GM08714 (cell line): Measurements from ENCODE around the gene GTF2A2.
"Not testable (repeated sequence)": the region's sequence is repeated elsewhere in the genome, so short reads cannot be mapped to it uniquely, and the experiment has no call there.

Source experiments
- H3K4me3 ChIP-seq: fragments of 200-500 bp; sonication (Bioruptor generic); 2 replicates; pipeline ENCODE4 v1.5.1; 2014; ENCODE audit warnings: mild to moderate bottlenecking, low read length, inconsistent platforms
- ZNF274 ChIP-seq: IDR thresholded peaks from 2 replicates; pipeline ENCODE4 v1.6.1; 2012; ENCODE audit warnings: mild to moderate bottlenecking, low read depth, low read length

Gene GTF2A2, protein sequence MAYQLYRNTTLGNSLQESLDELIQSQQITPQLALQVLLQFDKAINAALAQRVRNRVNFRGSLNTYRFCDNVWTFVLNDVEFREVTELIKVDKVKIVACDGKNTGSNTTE

DNA sequence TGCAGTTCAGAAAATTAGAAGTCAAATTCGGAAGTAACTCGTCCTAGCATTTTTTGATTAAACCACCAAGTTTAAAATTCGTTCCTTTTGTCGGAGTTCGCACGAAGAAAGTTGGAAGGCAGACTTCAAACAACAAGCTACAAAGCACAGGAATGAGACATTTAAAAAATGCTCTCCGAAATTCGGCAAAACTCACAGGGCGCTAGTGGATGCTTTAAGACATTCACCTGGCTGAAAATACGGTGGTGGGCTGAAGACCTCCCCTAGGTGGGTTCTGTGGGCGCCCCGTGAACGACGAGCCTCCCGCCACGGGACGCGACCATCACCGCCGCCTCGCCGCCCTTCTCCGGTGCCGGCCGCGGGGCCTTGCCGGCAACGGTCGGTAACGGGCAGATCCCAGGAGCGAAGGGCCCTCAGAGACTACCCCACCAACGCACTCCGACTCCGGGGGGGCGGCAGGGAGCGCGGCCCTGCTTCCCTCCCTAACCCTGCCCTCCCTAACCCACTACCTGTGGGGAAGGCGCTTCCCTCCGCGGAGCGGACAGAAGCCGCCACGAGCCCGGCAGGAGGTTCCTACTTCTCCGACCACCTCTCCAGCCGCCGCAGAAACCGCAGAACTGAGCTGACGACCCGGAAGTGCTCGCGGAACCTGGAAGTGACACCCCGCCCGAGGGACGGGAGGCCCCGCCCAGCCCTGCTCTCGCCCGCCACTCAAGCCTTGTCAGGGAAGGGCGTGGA, at the start of gene GTF2A2:
GTF2A2 (minus strand) TSS at position 619 of the 738 bp plus-strand sequence. CDS start 5,238 bp downstream, outside the sequence.
- TF ChIP-seq ZNF274: no peak
- peak within 1 kb of the TSS; percentile 92 for H3K4me3 ChIP-seq

DNA sequence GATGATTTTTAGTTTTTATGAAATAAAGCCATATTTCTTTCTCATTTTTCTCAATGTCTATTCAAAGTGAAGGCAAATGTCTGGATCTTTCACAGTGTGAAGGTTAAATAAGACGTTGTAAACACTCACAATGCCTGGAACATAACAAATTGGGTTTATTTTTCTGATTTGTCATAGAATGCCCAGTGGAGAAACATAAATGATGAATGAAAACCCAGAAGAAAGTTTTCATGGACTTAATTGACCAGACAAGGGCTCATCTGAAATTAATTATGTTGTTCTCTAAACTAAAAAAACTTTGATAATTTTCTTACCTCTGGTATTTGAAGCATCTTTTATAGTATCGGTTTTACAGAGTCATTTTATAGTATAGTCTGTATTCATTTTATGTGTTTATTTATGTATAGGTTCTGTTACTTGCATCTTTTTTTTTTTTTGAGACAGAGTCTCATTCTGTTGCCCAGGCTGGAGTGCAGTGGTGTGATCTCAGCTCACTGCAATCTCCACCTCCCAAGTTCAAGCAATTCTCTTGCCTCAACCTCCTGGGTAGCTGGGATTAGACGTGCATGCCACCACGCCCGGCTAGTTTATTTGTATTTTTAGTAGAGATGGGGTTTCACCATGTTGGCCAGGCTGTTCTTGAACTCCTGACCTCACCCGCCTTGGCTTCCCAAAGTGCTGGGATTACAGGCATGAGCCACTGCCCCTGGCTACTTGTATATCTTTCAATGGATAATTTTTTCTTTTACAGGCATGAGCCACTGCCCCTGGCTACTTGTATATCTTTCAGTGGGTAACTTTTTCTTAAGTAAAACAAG, 46.9 kb upstream of the GTF2A2 start:
- no peak for TF ChIP-seq ZNF274
- H3K4me3 ChIP-seq: no peak overlapping the region

DNA sequence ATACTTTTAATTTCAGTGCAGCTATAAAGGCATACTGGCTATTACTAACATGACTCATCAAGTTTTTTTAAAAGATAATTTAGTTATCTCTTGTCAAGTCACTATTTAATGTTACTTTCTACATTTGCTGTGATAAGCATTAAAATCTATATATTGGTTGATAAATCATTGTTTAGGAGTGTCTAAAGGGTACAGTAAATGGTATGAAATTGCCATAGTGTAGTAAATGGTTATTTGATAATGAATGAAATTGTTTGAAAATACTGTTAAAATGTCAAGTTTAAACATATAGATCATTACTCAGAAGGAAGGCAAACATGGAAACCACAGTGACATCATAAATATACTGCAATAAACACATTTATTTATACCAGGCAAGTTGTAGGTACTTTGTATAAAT, 45.0 kb upstream of the GTF2A2 start:
- no peak for TF ChIP-seq ZNF274
- H3K4me3 ChIP-seq: no peak overlapping the region

DNA sequence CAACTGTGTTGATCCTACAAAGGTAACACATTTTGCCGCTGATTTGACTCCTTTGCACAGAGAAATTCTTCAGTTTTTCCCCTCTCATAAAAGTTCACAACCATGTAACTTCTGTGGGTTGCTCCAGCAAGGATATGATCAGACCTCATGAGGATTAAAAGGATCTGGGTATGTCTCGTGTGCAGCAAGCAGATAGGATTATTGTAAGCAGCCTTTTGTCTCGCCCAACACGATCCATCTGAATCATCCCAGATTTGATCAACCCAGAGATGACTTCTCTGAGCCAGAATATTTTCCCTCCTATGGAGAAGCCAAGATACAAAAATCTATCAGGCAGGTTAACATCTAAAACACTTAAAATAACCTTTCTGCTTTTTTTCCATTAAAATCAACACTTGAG, 44.6 kb upstream of the GTF2A2 start:
- no peak overlapping the region for H3K4me3 ChIP-seq
- no peak for TF ChIP-seq ZNF274

DNA sequence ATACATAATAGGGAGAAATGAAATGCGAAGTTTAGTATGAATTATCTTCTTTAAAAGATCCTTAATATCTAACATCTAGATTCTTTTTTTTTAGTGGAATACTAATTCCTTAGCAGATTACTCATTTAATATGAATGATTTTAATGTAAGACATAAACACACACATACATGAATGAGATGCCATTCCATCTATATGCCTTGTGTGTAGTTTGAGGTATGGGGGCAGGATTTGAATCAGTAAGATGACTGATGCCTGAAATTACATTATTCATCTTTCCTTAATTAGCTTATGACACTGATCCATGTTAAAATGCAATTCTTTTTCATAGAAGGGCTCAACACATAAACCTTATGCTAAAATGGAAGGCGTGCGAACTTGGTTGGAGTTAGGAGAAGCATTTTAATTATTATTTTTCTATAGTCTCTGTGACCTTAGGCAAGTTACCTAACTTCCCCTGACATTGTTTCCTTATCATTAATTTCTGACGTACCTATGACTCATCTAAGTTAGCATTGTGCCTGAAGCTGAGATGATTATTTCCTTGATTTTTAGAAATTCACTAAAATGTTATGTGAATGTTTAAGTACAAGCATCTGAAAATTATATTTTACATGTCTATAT, 42.6 kb upstream of the GTF2A2 start:
- no peak overlapping the region for H3K4me3 ChIP-seq
- no peak for TF ChIP-seq ZNF274

DNA sequence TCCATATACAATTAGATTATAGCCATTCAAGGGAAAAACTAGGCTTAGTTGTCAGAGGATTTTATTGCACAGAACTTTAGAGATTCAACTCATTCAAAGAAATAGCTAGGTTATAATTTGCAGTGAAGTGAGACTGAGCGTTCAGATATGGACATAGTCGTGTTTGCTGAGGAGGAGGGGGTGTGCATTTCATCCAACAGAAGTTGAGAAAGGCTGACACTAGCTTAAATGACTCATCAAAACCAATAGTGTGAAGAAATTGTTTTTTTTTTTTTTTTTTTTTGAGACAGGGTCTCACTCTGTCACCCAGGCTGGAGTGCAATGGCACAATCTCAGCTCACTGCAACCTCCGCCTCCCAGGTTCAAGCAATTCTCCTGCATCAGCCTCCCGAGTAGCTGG, 40.8 kb upstream of the GTF2A2 start:
- H3K4me3 ChIP-seq: not testable (repeated sequence)

DNA sequence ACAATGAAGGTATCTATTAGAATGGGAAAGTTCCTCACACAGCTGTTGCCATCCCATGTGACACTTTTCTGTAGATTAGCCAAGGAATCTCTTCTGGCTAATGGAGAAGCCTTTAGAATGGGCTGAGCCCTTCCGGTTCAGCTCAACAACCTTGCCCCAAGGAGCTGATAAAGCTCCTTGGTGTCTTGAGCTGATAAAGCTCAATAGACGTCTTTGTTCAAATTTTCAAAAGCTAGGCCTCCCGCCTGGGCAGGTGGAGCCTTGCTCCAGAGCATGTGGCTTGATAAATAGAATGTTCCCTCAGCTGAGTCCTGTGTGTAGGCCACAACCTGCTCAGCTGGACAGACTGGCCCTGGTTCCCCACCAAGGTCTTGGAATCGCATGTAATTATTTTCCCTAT, 39.0 kb upstream of the GTF2A2 start:
- TF ChIP-seq ZNF274: no peak
- no peak overlapping the region for H3K4me3 ChIP-seq

DNA sequence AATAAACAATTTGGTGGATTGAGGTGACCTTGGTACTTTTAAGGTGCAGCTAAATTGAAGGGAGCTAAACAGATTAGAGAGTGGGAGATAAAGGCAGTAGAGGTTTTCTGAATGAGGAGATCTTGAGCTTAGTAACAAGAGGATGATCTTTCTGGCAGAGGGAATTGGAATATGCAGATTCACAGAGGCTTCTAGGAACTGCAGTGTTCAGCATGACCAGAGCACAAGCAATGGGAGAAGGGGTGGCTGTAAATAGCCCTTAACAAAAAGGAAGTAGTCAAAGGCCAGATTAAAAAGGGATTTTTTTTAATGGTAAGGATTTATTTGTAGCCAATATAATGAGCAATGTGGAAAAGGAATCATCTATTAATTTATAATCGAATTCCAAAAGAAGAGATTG, 37.5 kb upstream of the GTF2A2 start:
- no peak for TF ChIP-seq ZNF274
- no peak overlapping the region for H3K4me3 ChIP-seq

DNA sequence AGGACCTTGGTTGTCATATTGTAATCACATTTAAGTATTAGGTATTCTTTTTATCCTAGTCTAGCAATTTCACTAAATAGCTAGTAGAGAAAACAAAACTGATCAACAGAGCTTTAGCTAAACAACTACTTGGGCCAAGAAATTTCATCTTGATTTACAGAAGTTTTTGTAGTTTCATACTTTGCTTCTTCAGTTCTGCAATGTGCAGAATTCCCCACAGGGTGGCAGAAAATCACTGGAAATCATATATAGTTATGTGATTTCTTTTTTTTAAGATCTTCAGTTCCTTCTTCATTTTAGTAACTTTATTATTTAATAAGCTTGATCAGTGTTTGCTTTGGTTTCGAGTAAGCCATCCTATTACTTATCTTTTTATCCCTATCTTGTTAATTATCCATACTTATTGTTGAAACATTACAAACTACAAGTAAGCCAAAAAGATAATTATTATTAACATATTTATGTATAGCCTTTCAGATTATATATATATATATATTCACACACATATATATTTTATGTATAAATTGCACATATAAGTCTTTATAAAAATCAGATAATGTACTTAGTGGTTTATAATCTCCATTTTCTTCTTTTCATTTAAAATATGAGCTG, 34.0 kb upstream of the GTF2A2 start:
- H3K4me3 ChIP-seq: no peak overlapping the region
- TF ChIP-seq ZNF274: no peak

DNA sequence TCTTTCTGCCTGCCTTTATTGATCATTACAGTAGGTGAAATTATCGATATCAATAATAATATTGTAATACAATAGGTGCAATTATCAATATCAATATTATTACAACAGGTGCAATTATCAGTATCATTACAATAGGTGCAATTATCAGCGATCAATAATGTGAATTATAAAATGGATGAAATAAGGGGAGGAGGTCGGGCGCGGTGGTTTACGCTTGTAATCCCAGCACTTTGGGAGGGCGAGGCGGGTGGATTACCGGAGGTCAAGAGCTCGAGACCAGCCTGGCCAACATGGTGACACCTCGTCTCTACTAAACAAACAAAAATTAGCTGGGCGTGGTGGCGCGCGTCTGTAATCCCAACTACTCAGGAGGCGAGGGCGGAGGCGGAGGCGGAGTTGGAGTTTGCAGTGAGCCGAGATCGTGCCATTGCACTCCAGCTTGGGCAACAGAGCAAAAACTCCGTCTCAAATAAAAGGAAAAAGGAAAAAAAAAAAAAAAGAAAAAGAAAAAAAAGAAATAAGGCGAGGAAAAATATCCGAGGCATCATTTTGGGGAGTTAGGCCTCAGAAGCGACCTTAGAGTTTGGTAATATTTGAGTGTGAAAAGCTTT, 32.4 kb upstream of the GTF2A2 start:
- H3K4me3 ChIP-seq: peak overlapping the region; percentile 84
- no peak for TF ChIP-seq ZNF274

DNA sequence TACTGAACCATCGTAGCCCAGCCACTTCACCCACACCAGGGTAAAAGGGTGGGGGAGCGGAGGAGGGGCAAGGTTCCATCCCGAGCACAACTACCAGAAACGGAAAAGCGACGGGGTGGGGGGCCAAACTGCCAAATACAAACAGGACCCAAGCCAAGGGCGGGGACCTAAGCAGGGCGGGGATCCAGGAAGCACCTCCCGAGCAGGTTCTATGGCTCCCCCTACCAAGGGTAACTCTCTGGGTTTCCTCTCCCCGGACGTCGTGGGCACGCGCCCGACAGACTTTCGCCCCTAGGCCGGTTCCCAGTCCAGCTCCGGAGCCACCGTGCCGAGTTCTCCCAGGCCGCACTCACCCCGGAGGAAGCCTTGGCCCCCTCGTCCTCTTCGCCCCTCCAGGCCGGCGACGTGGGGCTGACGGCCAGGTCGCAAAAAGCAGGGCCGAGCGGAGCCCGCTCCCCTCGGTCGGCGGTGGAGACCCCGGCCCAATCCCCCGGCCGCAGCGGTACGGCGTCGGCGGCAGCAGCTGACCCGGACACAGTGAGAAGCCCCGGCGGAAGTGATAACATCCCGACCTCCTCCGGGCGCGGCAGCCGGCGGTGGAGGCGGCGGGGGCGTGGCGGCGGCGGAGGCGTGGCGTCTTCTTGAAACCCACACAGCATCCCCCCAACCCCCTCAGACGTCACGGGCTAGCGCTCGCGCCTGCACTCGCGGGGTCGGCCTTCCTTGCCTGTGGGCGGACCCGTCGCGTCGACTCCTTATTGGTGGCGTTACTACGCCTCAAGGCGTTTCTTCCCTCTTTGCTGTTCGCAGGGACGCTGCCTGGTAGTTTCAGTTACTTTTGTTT, 31.7 kb upstream of the GTF2A2 start, which contains the start of gene BNIP2:
BNIP2 (minus strand) TSS at position 539 of the 844 bp plus-strand sequence. CDS start 6,863 bp downstream, outside the sequence.
- H3K4me3 ChIP-seq: peak within 1 kb of the TSS; percentile 96
- no peak for TF ChIP-seq ZNF274

DNA sequence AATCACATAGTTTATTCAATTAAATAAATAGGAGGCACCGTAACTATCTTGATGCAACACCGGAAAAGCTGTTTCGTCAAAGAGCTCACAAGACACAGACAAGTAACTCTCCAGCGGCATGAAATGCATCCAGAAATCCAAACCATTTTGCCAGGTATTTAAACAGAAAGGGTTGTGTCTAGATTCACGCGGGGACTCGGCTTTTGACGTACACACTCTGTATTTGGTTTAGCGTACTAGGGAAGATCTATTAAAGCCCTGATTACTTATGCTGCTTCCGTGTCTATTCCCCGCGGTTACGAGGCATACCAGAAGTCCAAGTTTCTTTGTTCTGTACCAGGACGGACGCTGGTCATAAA, 31.1 kb upstream of the GTF2A2 start:
- no peak for TF ChIP-seq ZNF274
- peak overlapping the region; percentile 96 for H3K4me3 ChIP-seq

DNA sequence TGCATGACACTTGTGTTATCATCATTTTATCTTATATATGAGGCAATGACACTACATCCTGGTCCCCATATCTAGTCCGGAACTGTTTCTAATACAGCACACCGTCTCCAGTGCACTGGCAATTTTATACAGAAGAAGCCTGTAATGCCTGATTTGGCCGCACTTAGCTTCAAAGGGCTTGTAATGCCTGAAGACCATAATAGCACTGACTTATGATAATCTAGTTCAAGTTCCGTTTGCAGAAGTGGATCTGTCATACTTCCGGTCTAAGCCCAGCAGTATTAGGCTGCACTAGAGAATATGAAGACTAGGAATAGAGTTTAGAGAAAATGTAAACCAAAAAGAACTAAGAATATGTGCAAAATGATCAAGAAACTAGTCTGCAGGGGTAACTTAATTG, 30.5 kb upstream of the GTF2A2 start:
- TF ChIP-seq ZNF274: no peak
- peak overlapping the region; percentile 96 for H3K4me3 ChIP-seq
